ENCODE data around the gene JMJD7. TPM values are rescaled to one million over a fixed set of nuclear protein-coding genes. Genes with fewer than 3 reads are reported as not detected.
A peak's percentile ranks its signal among the peaks of the same experiment; 100 is the strongest.

JMJD7 gene
- total and polyA plus RNA-seq, 5 donors from 2014 or later: 17.0 to 42.2 (median 25.9) TPM

DNA sequence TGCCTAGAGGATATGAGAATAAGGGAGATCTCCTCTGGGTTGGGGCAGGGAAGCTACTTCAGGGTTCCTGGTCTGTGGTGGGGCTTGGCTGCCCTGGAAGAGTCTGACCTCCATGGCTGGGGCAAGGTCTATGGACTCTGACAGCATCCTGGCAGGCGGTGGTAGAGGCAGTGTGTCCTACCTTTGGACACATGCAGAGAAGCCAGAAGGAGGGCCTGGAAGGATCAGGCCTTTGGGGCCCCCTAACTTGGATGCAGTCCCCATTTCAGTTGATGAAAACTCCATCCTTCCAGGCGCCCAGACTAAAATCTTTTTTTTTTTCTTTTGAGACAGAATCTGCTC is 55.6 kb downstream of the JMJD7 start:
- peaks cover 0 to 2% (median 0%) of the 10 kb centered on the region in 7 donors for H3K9me3 Mint-ChIP-seq
- no peaks in the 10 kb centered on the region for H3K9me3 ChIP-seq (ENCODE audit: control insufficient read depth in 2 of 2, low read length in 2 of 2)
- no peak for ATAC-seq (ENCODE audit: low read depth in 2 of 2)
- no peak overlapping the region for H3K27ac ChIP-seq (ENCODE audit: insufficient read depth, low read length, poor library complexity, severe bottlenecking)
- H3K27me3 Mint-ChIP-seq: peaks cover 13% of the 10 kb centered on the region
- no peak overlapping the region for H3K4me3 ChIP-seq (ENCODE audit: low read depth, low read length)
- DNase-seq: no peak
- no peaks in the 10 kb centered on the region for H3K27me3 ChIP-seq (ENCODE audit: control insufficient read depth, insufficient read depth, low read length)
- H3K36me3 Mint-ChIP-seq: no peaks in the 10 kb centered on the region
- H3K4me1 Mint-ChIP-seq: peaks cover 0 to 17% (median 9%) of the 10 kb centered on the region in 4 donors
- no peaks in the 10 kb centered on the region for H3K36me3 ChIP-seq (ENCODE audit: control insufficient read depth, insufficient read depth, low read length)
- H3K27ac Mint-ChIP-seq: peak overlapping the region in 1 of 3 donors; percentile 53
- no peak overlapping the region for H3K4me3 Mint-ChIP-seq
- H3K4me1 ChIP-seq (ENCODE audit: control insufficient read depth, insufficient read depth, low read length, poor library complexity, severe bottlenecking): peaks cover 12% of the 10 kb centered on the region

DNA sequence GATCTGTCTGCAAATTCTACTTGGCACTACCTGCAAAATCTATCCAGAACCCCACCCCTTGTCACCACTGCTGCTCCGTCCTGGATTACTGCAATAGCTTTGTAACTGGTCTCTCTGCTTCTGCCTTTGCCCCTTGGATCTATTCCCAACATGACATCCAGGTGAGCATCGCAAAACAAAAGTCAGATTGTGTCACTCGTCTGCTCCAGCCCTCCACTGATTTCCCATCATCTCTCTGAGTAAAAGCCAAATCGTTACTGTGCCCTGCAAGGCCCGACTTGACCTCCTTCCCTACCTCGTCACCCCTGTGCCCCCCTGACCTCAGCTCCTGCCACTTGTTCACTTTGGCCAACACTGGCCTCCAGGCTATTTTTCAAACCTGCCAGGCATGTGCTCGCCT is 56.6 kb downstream of the JMJD7 start:
- H3K4me1 Mint-ChIP-seq: peaks cover 0 to 25% (median 16%) of the 10 kb centered on the region in 4 donors
- ATAC-seq (ENCODE audit: low read depth in 2 of 2) (no peak), DNase-seq (no peak)
- no peaks in the 10 kb centered on the region for H3K36me3 Mint-ChIP-seq
- H3K4me1 ChIP-seq (ENCODE audit: control insufficient read depth, insufficient read depth, low read length, poor library complexity, severe bottlenecking): peaks cover 12% of the 10 kb centered on the region
- peak overlapping the region in 1 of 4 donors; percentile 48 for H3K4me3 Mint-ChIP-seq
- H3K4me3 ChIP-seq (ENCODE audit: low read depth, low read length): no peak overlapping the region
- no peaks in the 10 kb centered on the region for H3K9me3 ChIP-seq (ENCODE audit: control insufficient read depth in 2 of 2, low read length in 2 of 2)
- H3K27ac ChIP-seq (ENCODE audit: insufficient read depth, low read length, poor library complexity, severe bottlenecking): no peak overlapping the region
- peaks cover 13% of the 10 kb centered on the region for H3K27me3 Mint-ChIP-seq
- peak overlapping the region in 2 of 3 donors; percentile 27 to 60 for H3K27ac Mint-ChIP-seq
- H3K36me3 ChIP-seq (ENCODE audit: control insufficient read depth, insufficient read depth, low read length): no peaks in the 10 kb centered on the region
- H3K27me3 ChIP-seq (ENCODE audit: control insufficient read depth, insufficient read depth, low read length): no peaks in the 10 kb centered on the region
- peaks cover 0 to 2% (median 0%) of the 10 kb centered on the region in 7 donors for H3K9me3 Mint-ChIP-seq

DNA sequence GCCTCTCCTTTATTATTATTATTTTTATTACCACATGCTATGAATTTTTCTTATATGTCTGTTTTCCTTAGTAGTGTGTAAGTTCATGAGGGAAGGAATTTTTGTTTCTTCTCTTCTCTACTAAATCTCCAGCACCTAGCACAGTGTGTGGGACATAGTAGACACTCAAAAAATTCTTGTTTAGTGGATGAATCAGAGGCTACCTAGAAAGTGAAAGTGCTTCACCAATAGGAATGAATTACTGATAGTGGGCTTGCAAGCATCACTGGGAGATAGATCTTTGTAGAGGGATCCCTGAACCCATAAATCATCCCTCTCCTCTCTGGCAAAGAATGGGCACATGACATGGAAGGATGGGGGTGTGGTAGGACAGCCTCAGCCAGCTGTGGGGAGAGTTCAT is 57.4 kb downstream of the JMJD7 start:
- no peaks in the 10 kb centered on the region for H3K27me3 ChIP-seq (ENCODE audit: control insufficient read depth, insufficient read depth, low read length)
- H3K9me3 Mint-ChIP-seq: peaks cover 0 to 2% (median 0%) of the 10 kb centered on the region in 7 donors
- peaks cover 0 to 25% (median 16%) of the 10 kb centered on the region in 4 donors for H3K4me1 Mint-ChIP-seq
- no peaks in the 10 kb centered on the region for H3K9me3 ChIP-seq (ENCODE audit: control insufficient read depth in 2 of 2, low read length in 2 of 2)
- no peaks in the 10 kb centered on the region for H3K36me3 Mint-ChIP-seq
- H3K36me3 ChIP-seq (ENCODE audit: control insufficient read depth, insufficient read depth, low read length): no peaks in the 10 kb centered on the region
- no peak overlapping the region for H3K27ac ChIP-seq (ENCODE audit: insufficient read depth, low read length, poor library complexity, severe bottlenecking)
- H3K4me3 ChIP-seq (ENCODE audit: low read depth, low read length): no peak overlapping the region
- peaks cover 12% of the 10 kb centered on the region for H3K4me1 ChIP-seq (ENCODE audit: control insufficient read depth, insufficient read depth, low read length, poor library complexity, severe bottlenecking)
- no peak overlapping the region for H3K27ac Mint-ChIP-seq
- no peak for ATAC-seq (ENCODE audit: low read depth in 2 of 2)
- DNase-seq: no peak
- peaks cover 13% of the 10 kb centered on the region for H3K27me3 Mint-ChIP-seq
- no peak overlapping the region for H3K4me3 Mint-ChIP-seq

DNA sequence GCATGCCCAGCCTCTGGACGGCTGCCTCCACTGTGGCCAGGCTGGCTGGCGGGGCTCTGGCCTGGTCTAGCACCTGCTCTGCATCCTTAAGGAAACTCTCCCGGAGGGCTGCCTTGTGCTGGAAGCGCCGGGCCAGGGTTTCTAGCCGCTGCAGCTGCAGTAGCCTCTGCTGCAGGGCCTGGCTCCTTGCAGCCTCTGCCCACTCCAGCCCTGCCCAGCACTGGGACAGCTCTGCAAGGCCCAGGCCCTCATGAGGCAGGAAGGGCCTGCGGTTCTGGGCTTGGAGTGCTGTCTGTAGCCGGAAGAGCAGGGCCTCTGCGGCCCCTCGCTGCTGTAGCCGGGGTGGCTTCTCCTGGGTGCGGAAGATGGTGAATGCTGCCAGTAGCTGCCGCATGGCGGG is 57.9 kb downstream of the JMJD7 start:
- Histone ChIP-seq H3K9me3 (ENCODE audit: control insufficient read depth in 2 of 2, low read length in 2 of 2) (no peaks in the 10 kb centered on the region), H3K27ac (ENCODE audit: insufficient read depth, low read length, poor library complexity, severe bottlenecking) (no peak overlapping the region), H3K4me3 (ENCODE audit: low read depth, low read length) (no peak overlapping the region), H3K27me3 (ENCODE audit: control insufficient read depth, insufficient read depth, low read length) (no peaks in the 10 kb centered on the region), H3K4me1 (ENCODE audit: control insufficient read depth, insufficient read depth, low read length, poor library complexity, severe bottlenecking) (peaks cover 12% of the 10 kb centered on the region), H3K36me3 (ENCODE audit: control insufficient read depth, insufficient read depth, low read length) (no peaks in the 10 kb centered on the region)
- Mint-ChIP-seq H3K27me3 (peaks cover 9% of the 10 kb centered on the region), H3K36me3 (no peaks in the 10 kb centered on the region), H3K27ac (no peak overlapping the region), H3K4me1 (peaks cover 0 to 25% (median 15%) of the 10 kb centered on the region in 4 donors), H3K9me3 (peaks cover 0 to 2% (median 0%) of the 10 kb centered on the region in 7 donors), H3K4me3 (no peak overlapping the region)
- ATAC-seq (ENCODE audit: low read depth in 2 of 2) (no peak), DNase-seq (no peak)

DNA sequence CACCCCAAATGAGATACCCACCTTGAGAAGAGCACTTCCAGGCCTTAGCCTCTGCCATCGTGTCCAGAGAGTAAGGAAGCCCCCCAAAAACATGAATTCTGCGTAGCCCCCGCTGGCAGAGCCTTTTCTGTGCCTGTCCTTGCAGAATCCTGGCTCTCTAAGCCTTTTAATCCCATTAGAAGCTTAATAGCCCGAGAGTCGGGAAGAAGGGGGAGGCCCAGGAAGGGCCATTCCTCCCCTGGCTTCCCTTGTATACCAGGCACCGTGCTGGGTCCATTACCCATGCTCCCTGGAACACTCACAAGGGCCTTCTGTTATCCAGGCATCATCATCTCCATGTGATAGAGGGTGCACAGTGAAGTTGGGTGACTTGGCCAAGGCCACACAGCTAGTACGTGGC is 58.8 kb downstream of the JMJD7 start:
- Mint-ChIP-seq H3K27ac (no peak overlapping the region), H3K9me3 (peaks cover 0 to 2% (median 0%) of the 10 kb centered on the region in 7 donors), H3K4me3 (no peak overlapping the region), H3K36me3 (no peaks in the 10 kb centered on the region), H3K4me1 (peaks cover 0 to 22% (median 12%) of the 10 kb centered on the region in 4 donors), H3K27me3 (no peaks in the 10 kb centered on the region)
- no peaks in the 10 kb centered on the region for H3K27me3 ChIP-seq (ENCODE audit: control insufficient read depth, insufficient read depth, low read length)
- no peak overlapping the region for H3K27ac ChIP-seq (ENCODE audit: insufficient read depth, low read length, poor library complexity, severe bottlenecking)
- DNase-seq (no peak), ATAC-seq (ENCODE audit: low read depth in 2 of 2) (no peak)
- H3K4me1 ChIP-seq (ENCODE audit: control insufficient read depth, insufficient read depth, low read length, poor library complexity, severe bottlenecking): peaks cover 9% of the 10 kb centered on the region
- no peaks in the 10 kb centered on the region for H3K36me3 ChIP-seq (ENCODE audit: control insufficient read depth, insufficient read depth, low read length)
- H3K9me3 ChIP-seq (ENCODE audit: control insufficient read depth in 2 of 2, low read length in 2 of 2): no peaks in the 10 kb centered on the region
- no peak overlapping the region for H3K4me3 ChIP-seq (ENCODE audit: low read depth, low read length)

DNA sequence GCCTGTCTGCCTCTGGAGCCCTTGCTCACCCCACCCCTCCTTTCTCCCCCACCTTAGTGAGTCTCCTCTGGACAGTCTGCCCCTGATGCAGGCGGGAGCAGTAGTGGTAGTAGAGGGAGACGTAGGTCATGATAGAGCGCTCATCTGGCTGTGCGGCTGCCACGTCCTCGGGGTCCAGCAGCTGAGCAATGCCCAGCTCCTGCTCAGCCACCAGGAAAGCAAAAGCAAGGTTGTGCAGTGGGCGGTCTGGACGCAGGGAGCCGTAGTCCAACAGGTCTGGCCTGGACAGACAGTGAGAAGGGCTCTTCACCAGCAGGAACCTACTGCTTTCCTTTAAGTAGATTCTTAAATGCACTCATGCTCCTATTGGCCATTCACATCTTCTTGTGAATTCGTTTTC is 59.3 kb downstream of the JMJD7 start:
- H3K36me3 Mint-ChIP-seq: no peaks in the 10 kb centered on the region
- Histone ChIP-seq H3K4me1 (ENCODE audit: control insufficient read depth, insufficient read depth, low read length, poor library complexity, severe bottlenecking) (peaks cover 7% of the 10 kb centered on the region), H3K4me3 (ENCODE audit: low read depth, low read length) (no peak overlapping the region), H3K36me3 (ENCODE audit: control insufficient read depth, insufficient read depth, low read length) (no peaks in the 10 kb centered on the region), H3K27me3 (ENCODE audit: control insufficient read depth, insufficient read depth, low read length) (no peaks in the 10 kb centered on the region), H3K9me3 (ENCODE audit: control insufficient read depth in 2 of 2, low read length in 2 of 2) (no peaks in the 10 kb centered on the region), H3K27ac (ENCODE audit: insufficient read depth, low read length, poor library complexity, severe bottlenecking) (no peak overlapping the region)
- DNase-seq (no peak), ATAC-seq (ENCODE audit: low read depth in 2 of 2) (no peak)
- H3K9me3 Mint-ChIP-seq: peaks cover 0 to 2% (median 0%) of the 10 kb centered on the region in 7 donors
- H3K27me3 Mint-ChIP-seq: no peaks in the 10 kb centered on the region
- peak overlapping the region in 1 of 4 donors; percentile 52 for H3K4me3 Mint-ChIP-seq
- H3K27ac Mint-ChIP-seq: peak overlapping the region; percentile 15 to 89 (median 31)
- H3K4me1 Mint-ChIP-seq: peaks cover 0 to 26% (median 13%) of the 10 kb centered on the region in 4 donors

Other genes starting within 250 kb of the JMJD7 start
- 46.9 TPM for gene MGA, start 167.7 kb upstream of the JMJD7 start, total RNA-seq
- 10 to 100 TPM; 10.4 to 16.1 (median 15.3) TPM for gene MGA, start 167.7 kb upstream of the JMJD7 start, polyA plus RNA-seq
- 40.4 TPM for gene MAPKBP1, start 53.6 kb upstream of the JMJD7 start, total RNA-seq
- gene MAPKBP1, start 53.6 kb upstream of the JMJD7 start, polyA plus RNA-seq: 1 to 10 TPM; 1.9 to 3.1 (median 2.6) TPM
- 30.1 TPM for gene PLA2G4B, start 10.8 kb downstream of the JMJD7 start, total RNA-seq
- gene PLA2G4B, start 10.8 kb downstream of the JMJD7 start, polyA plus RNA-seq: 1 to 10 TPM in 2 of 4 donors, under 1 TPM in 2; 0.42 to 3.4 (median 1.4) TPM
- 2.7 TPM for gene SPTBN5, start 66.0 kb downstream of the JMJD7 start, total RNA-seq
- gene SPTBN5, start 66.0 kb downstream of the JMJD7 start, polyA plus RNA-seq: under 1 TPM in 1 of 4 donors, not detected in 3; 0.26 TPM
- 57.8 TPM for gene EHD4, start 144.5 kb downstream of the JMJD7 start, total RNA-seq
- 10 to 100 TPM in 3 of 4 donors, 1 to 10 TPM in 1; 9.3 to 14.2 (median 13.5) TPM for gene EHD4, start 144.5 kb downstream of the JMJD7 start, polyA plus RNA-seq
- not detected for gene PLA2G4E, start 192.9 kb downstream of the JMJD7 start, total RNA-seq
- not detected for gene PLA2G4E, start 192.9 kb downstream of the JMJD7 start, polyA plus RNA-seq